GM21526 (cell line): ENCODE results near the gene FGFBP1.

ENCODE experiments used
- ATAC-seq: cut with Tn5 transposase; IDR thresholded peaks from one replicate; pipeline ENCODE4 v1.9.1; 2021; ENCODE audit warnings: moderate library complexity; ENCODE audit not compliant: unreplicated experiment, low FRiP score

FGFBP1 gene

DNA sequence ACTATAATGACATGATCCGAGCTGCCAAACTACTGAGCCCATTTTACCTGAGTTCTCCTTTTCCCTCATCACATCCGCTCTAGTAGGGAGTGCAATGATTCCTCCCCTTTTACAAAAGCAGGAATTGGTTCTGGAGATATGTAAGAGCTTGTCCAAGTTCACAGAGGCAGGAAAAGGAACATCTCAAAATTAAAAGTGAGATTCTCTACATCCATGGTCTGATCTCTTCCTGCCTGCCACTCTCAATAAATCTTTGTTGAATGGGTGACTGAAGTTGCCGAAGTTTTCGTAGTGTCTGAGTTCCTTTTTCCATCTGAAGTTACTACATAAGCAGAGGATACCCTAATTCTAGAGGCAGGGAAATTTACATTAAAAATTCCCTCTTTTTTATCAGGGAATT, at the start of gene FGFBP1:
TSS of gene FGFBP1 (minus strand) at position 101 of the 400 bp plus-strand sequence. CDS start 2,108 bp downstream, outside the sequence.
- no peak for ATAC-seq

- ATAC-seq: no peak
Measured at GRCh38 chr4:15988222-15988621, 49.7 kb upstream of the FGFBP1 start.

DNA sequence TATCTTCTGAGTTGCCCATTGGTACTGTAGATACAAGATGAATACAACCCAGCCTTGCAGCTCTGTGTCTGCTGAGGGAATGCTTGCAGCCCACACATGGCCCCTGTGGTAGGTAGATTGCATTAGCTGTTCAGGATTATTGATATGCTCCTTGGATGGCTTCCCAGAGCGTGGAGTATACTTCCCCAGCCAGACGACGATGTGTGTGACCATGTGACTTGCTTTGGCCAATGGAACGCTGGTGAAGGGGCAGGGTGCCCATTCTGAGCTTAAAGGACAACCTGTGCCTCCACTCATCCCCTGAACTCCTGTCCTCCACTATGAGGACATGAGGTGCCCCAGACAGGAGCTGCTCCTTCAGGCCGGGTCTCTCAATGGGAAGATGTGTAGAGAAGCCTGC, 48.4 kb upstream of the FGFBP1 start:
- ATAC-seq: no peak

- no peak for ATAC-seq
Measured at GRCh38 chr4:15983610-15984009, 45.1 kb upstream of the FGFBP1 start.

GRCh38 chr4:15982842-15983524, 44.4 kb upstream of the FGFBP1 start:
- ATAC-seq: no peak

- no peak for ATAC-seq
Measured at GRCh38 chr4:15976456-15977447, 38.2 kb upstream of the FGFBP1 start.

GRCh38 chr4:15971068-15971801, 32.7 kb upstream of the FGFBP1 start:
- no peak for ATAC-seq

DNA sequence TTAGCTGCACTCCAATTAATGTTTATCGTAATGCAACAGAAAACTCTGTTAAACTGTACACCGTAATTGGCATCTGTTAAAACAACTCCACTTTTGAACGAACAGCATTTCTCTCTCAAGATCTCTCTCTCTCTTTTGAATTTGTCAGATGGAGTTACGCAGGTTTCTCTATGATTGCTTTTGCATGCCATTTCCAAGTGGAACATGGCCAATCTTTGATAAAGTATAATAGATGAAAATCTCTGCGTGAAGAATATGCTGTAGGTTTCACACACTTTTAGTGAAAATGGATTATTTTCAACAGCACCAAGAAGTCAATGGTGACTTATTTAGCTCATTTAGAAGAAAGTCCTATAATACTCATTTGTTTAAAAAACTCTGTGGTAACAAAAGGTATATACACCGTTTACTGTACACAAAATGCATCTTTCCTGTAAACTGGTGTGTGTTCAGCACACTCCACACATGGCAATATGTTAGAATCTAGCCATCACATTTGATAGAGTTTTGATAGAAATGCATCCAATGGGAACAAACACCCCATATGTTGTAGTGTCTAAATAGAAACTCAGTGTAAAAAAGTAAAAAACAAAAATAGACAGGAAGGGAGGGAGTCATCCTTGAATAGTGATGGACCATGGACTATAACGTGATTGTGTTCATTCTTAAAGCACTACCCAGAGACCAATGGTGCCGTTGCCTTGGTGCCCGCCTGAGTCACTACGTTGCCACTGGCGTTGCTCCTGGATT, 30.2 kb upstream of the FGFBP1 start:
- ATAC-seq: no peak

DNA sequence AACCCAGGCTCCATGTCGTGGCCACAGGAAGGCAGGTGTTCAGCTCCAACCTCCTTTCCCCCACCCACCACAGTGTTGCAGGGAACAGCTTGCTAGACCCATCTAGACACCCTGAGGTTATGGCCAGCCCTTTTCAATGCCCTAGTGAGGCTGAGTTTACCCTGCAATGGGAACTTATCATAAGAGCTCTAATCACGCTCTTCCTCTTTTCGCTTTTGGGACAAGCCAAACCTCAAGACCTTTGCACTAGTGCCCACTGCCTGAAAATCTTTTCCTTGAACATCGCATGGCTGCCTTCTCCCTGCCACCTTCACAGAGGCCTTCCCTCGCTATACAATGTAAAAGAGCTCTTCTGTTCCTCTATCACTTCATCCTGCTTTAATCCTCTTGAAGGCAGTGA, 26.8 kb upstream of the FGFBP1 start:
- ATAC-seq: no peak

GRCh38 chr4:15964159-15964558, 25.6 kb upstream of the FGFBP1 start:
- ATAC-seq: no peak

DNA sequence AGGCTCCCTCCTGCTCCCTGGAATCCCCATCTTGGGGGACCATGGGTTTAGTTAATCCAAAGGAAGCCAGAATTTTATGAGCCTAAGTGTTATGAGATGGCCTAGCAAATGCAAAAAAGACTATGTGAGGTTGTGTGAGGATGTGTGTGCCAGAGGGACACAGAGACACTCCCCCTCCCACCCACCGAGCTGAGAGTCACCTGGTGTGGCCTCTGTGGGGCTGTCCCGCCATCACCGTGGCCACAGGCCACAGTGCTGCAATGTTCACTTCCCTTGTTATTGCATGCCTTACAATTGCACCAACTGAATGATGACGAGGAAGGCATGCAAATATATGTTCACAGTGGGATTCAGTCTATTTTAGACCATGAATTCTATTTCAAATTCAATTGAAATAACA, 25.0 kb upstream of the FGFBP1 start:
- ATAC-seq: no peak

DNA sequence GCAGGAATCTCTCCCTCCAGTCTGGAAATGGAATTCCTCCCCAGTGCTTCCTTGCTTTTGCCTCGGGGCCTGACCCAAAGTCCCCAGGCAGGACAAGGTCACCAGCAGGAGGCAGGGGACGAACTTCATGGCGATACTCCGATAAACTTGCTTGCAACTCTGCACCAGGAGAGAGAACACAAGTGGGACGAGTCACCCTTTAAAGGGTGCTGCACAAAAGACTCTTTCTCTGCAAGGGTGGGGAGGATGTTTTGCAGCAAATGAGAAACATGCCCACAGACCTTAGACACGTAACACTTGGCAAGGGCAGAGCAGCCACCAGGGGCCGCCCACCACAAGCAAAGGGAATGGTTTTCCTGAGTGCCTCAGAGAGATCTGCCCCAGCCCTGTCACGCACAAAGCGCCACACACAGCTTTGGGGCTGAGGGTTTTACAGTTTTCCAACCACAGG, 24.5 kb upstream of the FGFBP1 start, which contains the start of gene FGFBP2:
TSS of gene FGFBP2 (minus strand) at position 175 of the 451 bp plus-strand sequence. CDS start at position 129, 46 bp downstream.
- no peak for ATAC-seq

DNA sequence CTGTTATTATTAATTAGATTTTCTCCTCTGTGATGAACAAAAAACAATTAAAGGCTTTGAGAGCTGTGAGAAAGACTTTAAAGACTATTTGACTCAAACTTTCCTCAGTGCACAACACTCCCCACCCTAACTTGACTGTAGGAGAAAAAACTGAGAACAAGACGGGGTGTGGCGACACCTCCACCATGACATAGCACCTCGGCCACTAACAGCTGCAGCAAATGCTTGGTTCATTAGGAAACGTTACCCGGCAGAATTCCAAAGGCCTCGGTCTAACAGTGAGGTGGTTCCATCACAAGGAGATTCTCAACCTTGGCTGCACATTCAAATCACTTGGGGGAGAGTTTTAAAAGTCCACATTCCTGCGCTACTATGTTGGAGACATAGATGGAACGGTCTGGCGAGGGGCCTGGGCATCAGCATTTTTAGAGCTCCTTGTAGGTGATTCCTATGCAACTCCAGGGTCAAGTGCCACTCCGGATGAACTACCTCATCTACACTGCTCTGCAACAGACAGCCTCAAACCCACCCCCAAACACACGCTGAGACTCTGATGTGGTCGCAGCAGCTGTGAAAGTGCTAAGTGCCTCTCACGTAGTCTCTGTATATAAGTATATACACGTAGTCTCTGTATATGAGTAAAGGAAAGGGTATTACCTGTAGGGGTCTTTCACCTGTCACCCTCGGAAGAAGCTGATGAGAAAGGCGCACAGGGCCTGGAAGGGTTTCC, 23.4 kb upstream of the FGFBP1 start:
- ATAC-seq: no peak

- ATAC-seq: no peak
Measured at GRCh38 chr4:15958562-15958961, 20.0 kb upstream of the FGFBP1 start.

- peak; percentile 95 for ATAC-seq
Measured at GRCh38 chr4:15956179-15956850, 17.8 kb upstream of the FGFBP1 start.

GRCh38 chr4:15955670-15956069, 17.1 kb upstream of the FGFBP1 start:
- ATAC-seq: no peak

GRCh38 chr4:15953625-15954024, 15.1 kb upstream of the FGFBP1 start:
- no peak for ATAC-seq

DNA sequence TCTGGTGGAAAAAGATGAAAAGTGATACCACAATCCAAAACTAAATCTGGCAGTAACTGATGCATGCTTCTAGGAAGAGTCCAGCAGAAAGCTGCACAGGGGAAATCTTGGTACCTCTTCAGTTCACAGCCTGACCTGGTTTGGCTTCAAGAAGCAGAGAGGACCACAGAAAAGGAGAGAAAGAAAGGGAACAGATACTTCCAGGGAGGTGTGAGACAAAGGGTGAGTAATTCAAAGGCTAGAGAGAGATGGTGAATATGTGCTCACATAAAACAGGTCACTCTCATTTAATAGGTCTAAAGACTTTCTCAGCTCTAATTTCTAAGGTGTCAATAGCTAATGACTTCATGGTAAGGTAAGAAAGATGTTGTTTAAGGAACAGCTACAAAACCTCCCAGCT, 13.2 kb upstream of the FGFBP1 start:
- no peak for ATAC-seq

GRCh38 chr4:15948826-15949225, 10.3 kb upstream of the FGFBP1 start:
- no peak for ATAC-seq
